ENCODE results near the gene IGDCC3.

The IGDCC3 gene

GRCh38 chr15:65394936-65395335 is 17.1 kb upstream of the IGDCC3 start:
- no peak overlapping the region for H3K4me3 ChIP-seq (ENCODE audit: low read depth, low read length)
- DNase-seq (ENCODE audit: low read depth) = no peak
- TF ChIP-seq, protein P1, sequence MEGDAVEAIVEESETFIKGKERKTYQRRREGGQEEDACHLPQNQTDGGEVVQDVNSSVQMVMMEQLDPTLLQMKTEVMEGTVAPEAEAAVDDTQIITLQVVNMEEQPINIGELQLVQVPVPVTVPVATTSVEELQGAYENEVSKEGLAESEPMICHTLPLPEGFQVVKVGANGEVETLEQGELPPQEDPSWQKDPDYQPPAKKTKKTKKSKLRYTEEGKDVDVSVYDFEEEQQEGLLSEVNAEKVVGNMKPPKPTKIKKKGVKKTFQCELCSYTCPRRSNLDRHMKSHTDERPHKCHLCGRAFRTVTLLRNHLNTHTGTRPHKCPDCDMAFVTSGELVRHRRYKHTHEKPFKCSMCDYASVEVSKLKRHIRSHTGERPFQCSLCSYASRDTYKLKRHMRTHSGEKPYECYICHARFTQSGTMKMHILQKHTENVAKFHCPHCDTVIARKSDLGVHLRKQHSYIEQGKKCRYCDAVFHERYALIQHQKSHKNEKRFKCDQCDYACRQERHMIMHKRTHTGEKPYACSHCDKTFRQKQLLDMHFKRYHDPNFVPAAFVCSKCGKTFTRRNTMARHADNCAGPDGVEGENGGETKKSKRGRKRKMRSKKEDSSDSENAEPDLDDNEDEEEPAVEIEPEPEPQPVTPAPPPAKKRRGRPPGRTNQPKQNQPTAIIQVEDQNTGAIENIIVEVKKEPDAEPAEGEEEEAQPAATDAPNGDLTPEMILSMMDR (IDR thresholded peaks at IDR 0.05; ENCODE audit: low read depth, low read length) = no peak
- TF ChIP-seq MYC (IDR thresholded peaks at IDR 0.05; ENCODE audit: low read depth, low read length) (no peak), POLR2A (IDR thresholded peaks at IDR 0.05; ENCODE audit: extremely low read depth, insufficient read length) (no peak)
- TF ChIP-seq, protein P2, sequence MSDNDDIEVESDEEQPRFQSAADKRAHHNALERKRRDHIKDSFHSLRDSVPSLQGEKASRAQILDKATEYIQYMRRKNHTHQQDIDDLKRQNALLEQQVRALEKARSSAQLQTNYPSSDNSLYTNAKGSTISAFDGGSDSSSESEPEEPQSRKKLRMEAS (IDR thresholded peaks at IDR 0.05; ENCODE audit: low read depth, low read length) = no peak

DNA sequence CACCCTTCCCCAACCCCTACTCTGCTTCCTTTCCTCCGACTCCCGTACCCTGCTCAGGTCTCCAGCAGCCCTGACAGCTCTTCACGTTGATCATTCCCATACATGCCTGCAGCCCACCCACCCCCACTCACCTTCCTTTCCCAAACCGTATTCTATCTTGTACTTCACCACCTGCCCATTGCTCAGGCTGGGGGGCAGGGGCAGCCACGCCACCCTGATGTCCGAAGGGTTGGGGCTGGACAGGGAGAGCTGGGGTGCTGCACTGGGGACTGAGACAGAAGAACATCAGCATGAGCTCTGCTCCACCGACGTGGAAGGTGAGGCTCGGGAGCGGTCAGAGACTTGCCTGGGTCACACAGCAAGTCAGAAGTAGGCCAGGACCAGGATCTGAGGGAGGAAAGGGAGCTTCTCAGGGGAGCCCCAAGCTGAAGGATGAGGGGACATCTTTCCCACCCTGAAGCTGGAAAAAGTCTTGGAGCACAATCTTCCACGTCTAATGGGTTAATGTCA is 16.5 kb upstream of the IGDCC3 start:
- no peak for DNase-seq (ENCODE audit: low read depth)
- H3K4me3 ChIP-seq (ENCODE audit: low read depth, low read length) = no peak overlapping the region
- TF ChIP-seq, protein P1 (IDR thresholded peaks at IDR 0.05; ENCODE audit: low read depth, low read length) = no peak
- TF ChIP-seq POLR2A (IDR thresholded peaks at IDR 0.05; ENCODE audit: extremely low read depth, insufficient read length) (no peak), MYC (IDR thresholded peaks at IDR 0.05; ENCODE audit: low read depth, low read length) (no peak)
- TF ChIP-seq, protein P2 (IDR thresholded peaks at IDR 0.05; ENCODE audit: low read depth, low read length) = no peak

GRCh38 chr15:65393557-65393956 is 15.8 kb upstream of the IGDCC3 start:
- H3K4me3 ChIP-seq (ENCODE audit: low read depth, low read length) = no peak overlapping the region
- DNase-seq (ENCODE audit: low read depth) = no peak
- TF ChIP-seq MYC (IDR thresholded peaks at IDR 0.05; ENCODE audit: low read depth, low read length) = no peak
- TF ChIP-seq POLR2A (IDR thresholded peaks at IDR 0.05; ENCODE audit: extremely low read depth, insufficient read length) = no peak

- no peak for DNase-seq (ENCODE audit: low read depth)
- TF ChIP-seq MYC (IDR thresholded peaks at IDR 0.05; ENCODE audit: low read depth, low read length) (no peak), POLR2A (IDR thresholded peaks at IDR 0.05; ENCODE audit: extremely low read depth, insufficient read length) (no peak)
- TF ChIP-seq, protein P1 (IDR thresholded peaks at IDR 0.05; ENCODE audit: low read depth, low read length) = no peak
- TF ChIP-seq, protein P2 (IDR thresholded peaks at IDR 0.05; ENCODE audit: low read depth, low read length) = no peak
- no peak overlapping the region for H3K4me3 ChIP-seq (ENCODE audit: low read depth, low read length)
Measured at GRCh38 chr15:65393091-65393490, 15.3 kb upstream of the IGDCC3 start.

DNA sequence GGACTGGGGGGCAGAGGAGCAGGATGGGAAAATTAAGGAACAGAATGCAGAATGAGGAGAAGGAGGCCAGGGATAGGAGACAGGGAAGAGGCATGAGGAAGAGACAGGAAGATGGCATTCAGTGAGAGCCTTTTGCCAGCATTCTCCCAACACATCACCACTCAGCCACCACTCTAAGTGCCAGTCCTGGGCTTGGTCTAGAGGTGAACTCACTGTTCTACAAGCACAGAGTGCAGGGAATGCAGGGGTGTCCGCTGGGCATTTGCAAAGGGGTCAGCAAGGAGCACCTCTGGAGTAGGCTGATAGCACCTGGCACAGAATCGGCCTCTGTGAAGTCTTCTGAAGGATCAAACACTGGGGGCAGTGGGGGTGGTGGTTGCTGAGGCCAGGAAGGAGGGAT is 14.6 kb upstream of the IGDCC3 start:
- DNase-seq (ENCODE audit: low read depth) = no peak
- H3K4me3 ChIP-seq (ENCODE audit: low read depth, low read length) = no peak overlapping the region
- no peak for TF ChIP-seq MYC (IDR thresholded peaks at IDR 0.05; ENCODE audit: low read depth, low read length)

DNA sequence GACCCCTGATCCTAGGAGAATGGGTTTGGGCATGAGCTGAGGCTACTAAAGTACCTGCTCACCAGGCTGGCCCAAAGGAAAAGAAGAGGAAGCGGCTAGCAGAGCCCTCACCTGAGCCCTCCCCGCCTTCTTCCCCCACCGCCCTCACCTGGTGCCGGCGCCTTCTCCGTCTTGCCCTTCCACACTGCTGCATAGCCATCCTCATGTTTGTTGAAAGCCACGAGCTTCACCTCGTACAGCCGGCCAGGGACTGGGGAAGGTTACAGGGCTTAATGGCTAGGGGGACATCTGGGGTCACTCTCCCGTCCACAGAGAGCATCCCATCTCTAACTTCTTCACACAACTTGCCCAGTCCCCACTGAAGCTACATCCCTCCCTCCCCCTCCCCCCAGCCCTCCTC is 13.9 kb upstream of the IGDCC3 start:
- no peak overlapping the region for H3K4me3 ChIP-seq (ENCODE audit: low read depth, low read length)
- TF ChIP-seq, protein P2 (IDR thresholded peaks at IDR 0.05; ENCODE audit: low read depth, low read length) = no peak
- TF ChIP-seq, protein P1 (IDR thresholded peaks at IDR 0.05; ENCODE audit: low read depth, low read length) = no peak
- TF ChIP-seq MYC (IDR thresholded peaks at IDR 0.05; ENCODE audit: low read depth, low read length) = no peak
- TF ChIP-seq POLR2A (IDR thresholded peaks at IDR 0.05; ENCODE audit: extremely low read depth, insufficient read length) = no peak
- DNase-seq (ENCODE audit: low read depth) = no peak

- TF ChIP-seq MYC (IDR thresholded peaks at IDR 0.05; ENCODE audit: low read depth, low read length) = no peak
- TF ChIP-seq, protein P2 (IDR thresholded peaks at IDR 0.05; ENCODE audit: low read depth, low read length) = no peak
- no peak for TF ChIP-seq POLR2A (IDR thresholded peaks at IDR 0.05; ENCODE audit: extremely low read depth, insufficient read length)
- TF ChIP-seq, protein P1 (IDR thresholded peaks at IDR 0.05; ENCODE audit: low read depth, low read length) = no peak
- no peak for DNase-seq (ENCODE audit: low read depth)
- no peak overlapping the region for H3K4me3 ChIP-seq (ENCODE audit: low read depth, low read length)
Measured at GRCh38 chr15:65390447-65390846, 12.6 kb upstream of the IGDCC3 start.

Measured in NB4 (cell line).